Neuronal stem cell (in vitro differentiated cells): ENCODE results near the gene DCUN1D3.
"Not testable (repeated sequence)": the region's sequence is repeated elsewhere in the genome, so short reads cannot be mapped to it uniquely, and the experiment has no call there.

Experiments used
- DNase-seq: peaks from one replicate; pipeline ENCODE4 v3.0.0-alpha.2; 2013; ENCODE audit warnings: low spot score
- H2AFZ ChIP-seq: one replicate; pipeline ENCODE4 v1.6.1; 2013; ENCODE audit warnings: mild to moderate bottlenecking, low read length, inconsistent platforms
- H2AK5ac ChIP-seq: 2 replicates; pipeline ENCODE4 v1.6.1; 2013; ENCODE audit warnings: low read depth, mild to moderate bottlenecking, inconsistent platforms, low read length, moderate library complexity, mixed read lengths
- H2BK120ac ChIP-seq: 2 replicates; pipeline ENCODE4 v1.6.1; 2013; ENCODE audit warnings: low read depth, mild to moderate bottlenecking, inconsistent platforms, low read length, moderate library complexity, mixed read lengths
- H2BK12ac ChIP-seq: one replicate; pipeline ENCODE4 v1.6.1; 2013; ENCODE audit warnings: low read length, inconsistent platforms
- H2BK15ac ChIP-seq: 2 replicates; pipeline ENCODE4 v1.6.1; 2013; ENCODE audit warnings: mild to moderate bottlenecking, low read length, inconsistent platforms, mixed read lengths
- H2BK5ac ChIP-seq: one replicate; pipeline ENCODE4 v1.6.1; 2013; ENCODE audit warnings: inconsistent platforms, mild to moderate bottlenecking, low read length, moderate library complexity
- H3K14ac ChIP-seq: one replicate; pipeline ENCODE4 v1.6.1; 2013; ENCODE audit warnings: low read length, inconsistent platforms
- H3K18ac ChIP-seq: 2 replicates; pipeline ENCODE4 v1.6.1; 2013; ENCODE audit warnings: low read length, inconsistent platforms
- H3K23ac ChIP-seq: 2 replicates; pipeline ENCODE4 v1.6.1; 2013; ENCODE audit warnings: low read depth, mild to moderate bottlenecking, mixed read lengths, low read length, inconsistent platforms; ENCODE audit not compliant: poor library complexity
- H3K27ac ChIP-seq: replicated peaks from 3 replicates; pipeline ENCODE4 v1.5.1; 2013; ENCODE audit warnings: low read length, inconsistent platforms
- H3K27me3 ChIP-seq, 3 experiments: 2 replicates each; pipeline ENCODE4 v1.6.1; 2013; ENCODE audit warnings: low read length in 3 of 3, mild to moderate bottlenecking in 2 of 3, inconsistent platforms in 1 of 3, low read depth in 1 of 3, mixed read lengths in 1 of 3, moderate library complexity in 1 of 3; ENCODE audit not compliant: control insufficient read depth in 3 of 3, insufficient read depth in 3 of 3
- H3K36me3 ChIP-seq, 2 donors: replicated peaks in 1 of 2; 2 replicates each; pipeline ENCODE4 v1.6.1; 2013; ENCODE audit warnings: low read length in 2 of 2; ENCODE audit not compliant: control insufficient read depth in 2 of 2, insufficient read depth in 2 of 2
- H3K4ac ChIP-seq: 2 replicates; pipeline ENCODE4 v1.6.1; 2013; ENCODE audit warnings: inconsistent platforms, mild to moderate bottlenecking, low read length, moderate library complexity
- H3K4me1 ChIP-seq, 2 donors: 1 replicate in 1 of 2; 2 replicates in 1 of 2; pipeline ENCODE4 v1.6.1; 2013; ENCODE audit warnings: low read length in 2 of 2, low read depth in 1 of 2; ENCODE audit not compliant: control insufficient read depth in 2 of 2, insufficient read depth in 1 of 2
- H3K4me2 ChIP-seq: one replicate; pipeline ENCODE4 v1.6.1; 2013; ENCODE audit warnings: mild to moderate bottlenecking, low read length, inconsistent platforms; ENCODE audit not compliant: insufficient read depth, poor library complexity, severe bottlenecking
- H3K4me3 ChIP-seq, 2 donors: 2 replicates each; pipeline ENCODE4 v1.5.1; 2013; ENCODE audit warnings: low read length in 2 of 2, mild to moderate bottlenecking in 2 of 2, inconsistent platforms in 1 of 2, moderate library complexity in 1 of 2
- H3K79me1 ChIP-seq: one replicate; pipeline ENCODE4 v1.6.1; 2013; ENCODE audit warnings: low read depth, mild to moderate bottlenecking, inconsistent platforms, low read length, moderate library complexity
- H3K9ac ChIP-seq: one replicate; pipeline ENCODE4 v1.6.1; 2013; ENCODE audit warnings: mild to moderate bottlenecking, low read depth, low read length, inconsistent platforms; ENCODE audit not compliant: poor library complexity
- H3K9me3 ChIP-seq, 2 donors: replicated peaks in 1 of 2; 2 replicates each; pipeline versions ENCODE3 to v1.6.1; 2013; ENCODE audit warnings: low read length in 2 of 2, mild to moderate bottlenecking in 2 of 2, inconsistent platforms in 1 of 2, low read depth in 1 of 2, mixed read lengths in 1 of 2, moderate library complexity in 1 of 2; ENCODE audit not compliant: control insufficient read depth in 2 of 2, insufficient read depth in 1 of 2
- H4K8ac ChIP-seq: one replicate; pipeline ENCODE4 v1.6.1; 2013; ENCODE audit warnings: low read depth, mild to moderate bottlenecking, inconsistent platforms, low read length, moderate library complexity
- H4K91ac ChIP-seq: one replicate; pipeline ENCODE4 v1.6.1; 2013; ENCODE audit warnings: low read length, low read depth, mild to moderate bottlenecking, inconsistent platforms; ENCODE audit not compliant: poor library complexity
- WGBS, 2 donors: extraction: QIAGEN DNeasy Blood & Tissue Kit; methylation state at CpG; one replicate each; pipeline ENCODE4 v1.1.7; 2013; ENCODE audit warnings: missing lambda C conversion rate in 2 of 2, mixed read lengths in 1 of 2; ENCODE audit not compliant: insufficient read length in 2 of 2, insufficient replicate concordance in 1 of 2; ENCODE audit errors: extremely low coverage in 2 of 2; 5-methylcytosine and 5-hydroxymethylcytosine counted together

DCUN1D3 gene

GRCh38 chr16:20945575-20945875, 45.4 kb upstream of the DCUN1D3 start:
- not testable (repeated sequence) for H3K14ac ChIP-seq, H3K4me3 ChIP-seq, H3K4ac ChIP-seq, H4K91ac ChIP-seq, H4K8ac ChIP-seq, H2BK12ac ChIP-seq, H3K18ac ChIP-seq, DNase-seq, H3K4me2 ChIP-seq, H3K79me1 ChIP-seq, H3K9ac ChIP-seq, H2BK15ac ChIP-seq, H2AK5ac ChIP-seq, H3K23ac ChIP-seq, H2BK120ac ChIP-seq, H3K9me3 ChIP-seq, H3K27ac ChIP-seq, H2BK5ac ChIP-seq, H3K36me3 ChIP-seq, H2AFZ ChIP-seq, H3K4me1 ChIP-seq, H3K27me3 ChIP-seq
- WGBS, 2 donors = no CpG with 5 or more reads among the region's 11 CpGs

GRCh38 chr16:20944861-20945574, 44.9 kb upstream of the DCUN1D3 start:
- Histone ChIP-seq H3K4me2 (no peak overlapping the region), H3K27me3 (no peaks in the 10 kb centered on the region), H3K14ac (no peak overlapping the region), H3K36me3 (no peaks in the 10 kb centered on the region), H4K8ac (no peak overlapping the region), H2AFZ (peak overlapping the region; percentile 54), H2BK15ac (no peak overlapping the region), H3K23ac (no peak overlapping the region), H3K9me3 (no peaks in the 10 kb centered on the region), H2BK120ac (no peak overlapping the region), H3K79me1 (no peaks in the 10 kb centered on the region), H3K18ac (no peak overlapping the region), H3K4ac (no peak overlapping the region), H3K9ac (no peak overlapping the region), H3K4me1 (no peaks in the 10 kb centered on the region), H2AK5ac (no peak overlapping the region), H3K4me3 (no peak overlapping the region), H3K27ac (no peak overlapping the region), H2BK12ac (no peak overlapping the region), H2BK5ac (no peak overlapping the region), H4K91ac (no peak overlapping the region)
- whole genome bisulfite sequencing, 2 donors = no CpG with 5 or more reads among the region's 5 CpGs
- no peak for DNase-seq

- Histone ChIP-seq H3K9me3 (no peaks in the 10 kb centered on the region), H2AK5ac (no peak overlapping the region), H2BK15ac (no peak overlapping the region), H3K27me3 (no peaks in the 10 kb centered on the region), H2BK12ac (no peak overlapping the region), H3K36me3 (no peaks in the 10 kb centered on the region), H3K9ac (no peak overlapping the region), H3K23ac (no peak overlapping the region), H2BK120ac (no peak overlapping the region), H3K79me1 (no peaks in the 10 kb centered on the region), H4K91ac (no peak overlapping the region), H3K4me3 (no peak overlapping the region), H2BK5ac (no peak overlapping the region), H3K14ac (no peak overlapping the region), H4K8ac (no peak overlapping the region), H2AFZ (no peak overlapping the region), H3K18ac (no peak overlapping the region), H3K4ac (no peak overlapping the region), H3K4me2 (no peak overlapping the region), H3K4me1 (no peaks in the 10 kb centered on the region), H3K27ac (no peak overlapping the region)
- DNase-seq = no peak
- WGBS, 2 donors = no CpG with 5 or more reads among the region's 4 CpGs
Measured at GRCh38 chr16:20942256-20942655, 42.1 kb upstream of the DCUN1D3 start.

GRCh38 chr16:20941636-20941926, 41.4 kb upstream of the DCUN1D3 start:
- Histone ChIP-seq H2BK15ac (no peak overlapping the region), H3K9ac (no peak overlapping the region)

More at GRCh38 chr16:20941636-20941926, 41.4 kb upstream of the DCUN1D3 start:
- Histone ChIP-seq H3K23ac (no peak overlapping the region), H3K4me1 (no peaks in the 10 kb centered on the region), H3K79me1 (no peaks in the 10 kb centered on the region), H3K4me3 (no peak overlapping the region), H2BK5ac (no peak overlapping the region), H3K4me2 (no peak overlapping the region), H3K27ac (no peak overlapping the region), H4K91ac (no peak overlapping the region), H3K14ac (no peak overlapping the region), H3K36me3 (no peaks in the 10 kb centered on the region), H2BK120ac (no peak overlapping the region), H2AK5ac (no peak overlapping the region), H3K27me3 (no peaks in the 10 kb centered on the region), H2BK12ac (no peak overlapping the region), H2AFZ (no peak overlapping the region), H3K9me3 (no peaks in the 10 kb centered on the region), H3K18ac (no peak overlapping the region), H4K8ac (no peak overlapping the region), H3K4ac (no peak overlapping the region)
- DNase-seq = no peak
- no CpG with 5 or more reads among the region's 6 CpGs for WGBS, 2 donors
